Adrenal gland (tissue), 5 donors: Measurements from ENCODE around the gene MNS1.

Source experiments
- POLR2A ChIP-seq, 2 donors: fragments of 450-650 bp; IDR thresholded peaks; one replicate each; pipeline ENCODE4 v1.6.1; 2017; ENCODE audit warnings: antibody characterized with exemption in 2 of 2, mild to moderate bottlenecking in 2 of 2, moderate library complexity in 1 of 2
- TF ChIP-seq, protein P1 (sequence below), 6 experiments: fragments of 450-650 bp in 4 of 6; fragments of 200-600 bp in 2 of 6; sonication (generic) in 1 of 6; IDR thresholded peaks; 1 replicate in 5 of 6; 2 replicates in 1 of 6; pipeline versions ENCODE4 v1.5.1 to v1.8.0; 2016 to 2021; ENCODE audit warnings: antibody characterized with exemption in 6 of 6, mild to moderate bottlenecking in 2 of 6, moderate library complexity in 1 of 6
- donor health status: DM: no; HTN: no; CAD: no.

DNA sequence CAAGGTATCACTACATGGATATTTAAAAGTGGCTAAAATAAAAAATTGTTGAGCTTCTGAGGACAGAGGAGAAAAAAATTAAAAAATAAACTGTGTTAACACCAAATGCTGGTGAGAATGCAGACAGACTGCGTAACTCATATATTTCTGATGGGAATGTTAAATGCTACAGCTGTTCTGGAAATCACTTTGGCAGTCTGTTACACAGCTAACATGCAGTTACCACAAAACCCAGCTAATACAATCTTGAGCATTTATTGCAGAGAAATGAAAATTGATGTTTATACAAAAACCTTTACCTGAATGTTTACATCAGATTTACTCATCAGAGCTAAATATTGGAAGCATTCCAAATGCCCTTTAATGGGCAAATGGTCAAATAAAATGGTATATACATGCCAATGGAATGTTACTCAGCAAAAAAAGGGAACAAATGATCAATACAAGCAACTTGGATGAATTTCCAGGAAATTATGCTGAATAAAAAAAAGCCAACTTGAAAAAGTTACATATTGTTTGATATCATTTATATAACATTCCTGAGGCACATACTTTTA, 24.6 kb downstream of the MNS1 start:
- no peak for TF ChIP-seq POLR2A (IDR thresholded peaks at IDR 0.05)
- TF ChIP-seq, protein P1, sequence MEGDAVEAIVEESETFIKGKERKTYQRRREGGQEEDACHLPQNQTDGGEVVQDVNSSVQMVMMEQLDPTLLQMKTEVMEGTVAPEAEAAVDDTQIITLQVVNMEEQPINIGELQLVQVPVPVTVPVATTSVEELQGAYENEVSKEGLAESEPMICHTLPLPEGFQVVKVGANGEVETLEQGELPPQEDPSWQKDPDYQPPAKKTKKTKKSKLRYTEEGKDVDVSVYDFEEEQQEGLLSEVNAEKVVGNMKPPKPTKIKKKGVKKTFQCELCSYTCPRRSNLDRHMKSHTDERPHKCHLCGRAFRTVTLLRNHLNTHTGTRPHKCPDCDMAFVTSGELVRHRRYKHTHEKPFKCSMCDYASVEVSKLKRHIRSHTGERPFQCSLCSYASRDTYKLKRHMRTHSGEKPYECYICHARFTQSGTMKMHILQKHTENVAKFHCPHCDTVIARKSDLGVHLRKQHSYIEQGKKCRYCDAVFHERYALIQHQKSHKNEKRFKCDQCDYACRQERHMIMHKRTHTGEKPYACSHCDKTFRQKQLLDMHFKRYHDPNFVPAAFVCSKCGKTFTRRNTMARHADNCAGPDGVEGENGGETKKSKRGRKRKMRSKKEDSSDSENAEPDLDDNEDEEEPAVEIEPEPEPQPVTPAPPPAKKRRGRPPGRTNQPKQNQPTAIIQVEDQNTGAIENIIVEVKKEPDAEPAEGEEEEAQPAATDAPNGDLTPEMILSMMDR (IDR thresholded peaks at IDR 0.05), result no peak
